ENCODE data around the gene EPGN. TPM values are rescaled to one million over a fixed set of nuclear protein-coding genes. Genes with fewer than 3 reads are reported as not detected.

Gene EPGN
- total and polyA plus RNA-seq, 7 donors, result 0.47 to 4.3 (median 1.5) TPM; not detected in 4

DNA sequence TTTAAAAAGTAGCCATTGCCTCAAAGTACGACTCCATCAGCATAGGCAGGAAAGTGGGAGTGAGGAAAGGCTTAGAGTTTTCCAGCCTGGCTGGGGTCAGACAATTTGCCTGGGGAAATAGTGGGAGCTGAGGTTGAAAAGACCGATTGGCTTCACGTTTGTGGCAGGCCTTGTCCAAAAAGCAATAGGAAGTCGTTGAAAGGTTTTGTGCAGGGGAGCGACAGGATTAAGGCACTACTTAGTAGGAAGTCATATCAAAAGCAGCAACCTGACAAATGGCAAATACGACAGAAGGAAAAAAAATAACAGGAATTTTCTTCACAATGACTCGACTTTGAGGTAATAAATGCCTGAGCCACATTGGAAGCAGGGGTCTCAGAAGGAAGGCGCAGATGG is 56.0 kb downstream of the EPGN start:
- Histone ChIP-seq H3K9me3 (no peaks in the 10 kb centered on the region), H3K4me3 (no peak overlapping the region), H3K4me1 (peaks cover 5% of the 10 kb centered on the region), H3K27me3 (ENCODE audit: insufficient read depth in 3 of 3, low read length in 2 of 3) (peaks cover 3 to 20% (median 6%) of the 10 kb centered on the region in 3 donors), H3K36me3 (ENCODE audit: insufficient read depth in 1 of 2, low read depth in 1 of 2) (no peaks in the 10 kb centered on the region), H3K27ac (no peak overlapping the region)
- TF ChIP-seq, protein P1, sequence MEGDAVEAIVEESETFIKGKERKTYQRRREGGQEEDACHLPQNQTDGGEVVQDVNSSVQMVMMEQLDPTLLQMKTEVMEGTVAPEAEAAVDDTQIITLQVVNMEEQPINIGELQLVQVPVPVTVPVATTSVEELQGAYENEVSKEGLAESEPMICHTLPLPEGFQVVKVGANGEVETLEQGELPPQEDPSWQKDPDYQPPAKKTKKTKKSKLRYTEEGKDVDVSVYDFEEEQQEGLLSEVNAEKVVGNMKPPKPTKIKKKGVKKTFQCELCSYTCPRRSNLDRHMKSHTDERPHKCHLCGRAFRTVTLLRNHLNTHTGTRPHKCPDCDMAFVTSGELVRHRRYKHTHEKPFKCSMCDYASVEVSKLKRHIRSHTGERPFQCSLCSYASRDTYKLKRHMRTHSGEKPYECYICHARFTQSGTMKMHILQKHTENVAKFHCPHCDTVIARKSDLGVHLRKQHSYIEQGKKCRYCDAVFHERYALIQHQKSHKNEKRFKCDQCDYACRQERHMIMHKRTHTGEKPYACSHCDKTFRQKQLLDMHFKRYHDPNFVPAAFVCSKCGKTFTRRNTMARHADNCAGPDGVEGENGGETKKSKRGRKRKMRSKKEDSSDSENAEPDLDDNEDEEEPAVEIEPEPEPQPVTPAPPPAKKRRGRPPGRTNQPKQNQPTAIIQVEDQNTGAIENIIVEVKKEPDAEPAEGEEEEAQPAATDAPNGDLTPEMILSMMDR (IDR thresholded peaks at IDR 0.05), result no peak
- ATAC-seq (no peak), DNase-seq (no peak)
- intact Hi-C loops (cut with DNase I), result no loop called here
- WGBS, 3 donors, result 39 to 46% (median 40%) methylated on average over 8 of the region's 8 CpGs

DNA sequence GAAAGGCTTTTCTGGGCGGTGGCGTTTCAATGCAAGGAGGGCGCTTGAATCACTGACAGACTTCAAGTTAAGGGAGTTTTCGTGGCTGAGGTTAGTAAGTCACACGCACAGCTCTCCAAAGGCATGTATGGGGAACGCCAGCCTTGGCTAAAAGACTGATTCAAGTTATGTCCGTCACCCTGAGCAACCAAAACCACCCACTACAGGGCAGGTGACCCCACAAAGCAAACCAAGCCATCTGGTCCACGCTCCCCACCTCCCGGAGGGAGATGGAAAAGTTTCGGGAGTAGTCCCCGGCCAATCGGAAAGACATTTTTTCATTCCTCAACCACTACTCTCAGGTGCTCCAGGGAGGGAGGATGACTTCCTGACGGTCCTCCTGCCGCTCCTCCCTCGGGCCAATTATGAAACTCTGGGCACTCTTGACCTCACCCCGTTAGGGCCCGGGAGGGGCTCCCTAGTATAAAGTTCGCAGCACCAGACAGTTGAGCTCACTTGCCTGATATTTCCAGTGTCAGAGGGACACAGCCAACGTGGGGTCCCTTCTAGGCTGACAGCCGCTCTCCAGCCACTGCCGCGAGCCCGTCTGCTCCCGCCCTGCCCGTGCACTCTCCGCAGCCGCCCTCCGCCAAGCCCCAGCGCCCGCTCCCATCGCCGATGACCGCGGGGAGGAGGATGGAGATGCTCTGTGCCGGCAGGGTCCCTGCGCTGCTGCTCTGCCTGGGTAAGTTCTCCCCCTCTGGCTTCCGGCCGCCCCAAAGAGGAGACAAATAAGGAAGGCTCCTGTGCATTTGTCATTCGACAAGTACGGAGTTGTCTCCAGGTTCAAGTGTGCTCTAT is 56.6 kb downstream of the EPGN start, which contains the start of gene EREG:
EREG (plus strand) TSS at position 494 of the 840 bp plus-strand sequence; CDS start at position 658, 164 bp downstream.
- ATAC-seq (peak in 1 of 4 donors; percentile 41), DNase-seq (peak in 1 of 2 donors; percentile 14)
- Histone ChIP-seq H3K27ac (no peak within 1 kb of the TSS), H3K27me3 (ENCODE audit: insufficient read depth in 3 of 3, low read length in 2 of 3) (peaks cover 3 to 20% (median 6%) of the 10 kb centered on the region in 3 donors), H3K9me3 (no peaks in the 10 kb centered on the region), H3K4me3 (peak within 1 kb of the TSS; percentile 48), H3K4me1 (peaks cover 5% of the 10 kb centered on the region), H3K36me3 (ENCODE audit: insufficient read depth in 1 of 2, low read depth in 1 of 2) (no peaks in the 10 kb centered on the region)
- WGBS, 3 donors, result 7 to 9% (median 7%) methylated on average over 40 of the region's 40 CpGs
- intact Hi-C loops (cut with DNase I), result no loop called here
- TF ChIP-seq, protein P1 (IDR thresholded peaks at IDR 0.05), result no peak

DNA sequence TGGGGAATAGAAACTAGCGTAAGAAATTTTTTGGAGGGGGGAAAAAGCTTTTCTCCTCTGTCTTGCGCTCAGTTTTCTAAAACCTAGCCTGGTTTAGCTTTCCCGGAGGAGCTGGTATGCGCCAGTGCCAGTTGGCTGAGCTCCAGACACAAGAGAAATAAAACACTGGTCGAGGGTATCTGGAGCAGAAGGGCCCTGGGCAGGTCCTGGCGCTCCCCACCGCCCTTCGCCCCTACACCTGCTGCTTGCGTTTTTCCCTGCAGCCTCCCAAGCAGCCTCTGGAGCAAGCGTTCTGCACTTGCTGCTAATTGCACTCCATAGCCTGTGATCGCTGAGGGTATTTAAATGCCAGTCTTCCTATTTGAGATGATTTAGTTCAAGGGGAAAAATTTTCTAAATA is 57.5 kb downstream of the EPGN start:
- H3K27ac ChIP-seq, result no peak overlapping the region
- intact Hi-C loops (cut with DNase I), result no loop called here
- peaks cover 5% of the 10 kb centered on the region for H3K4me1 ChIP-seq
- H3K27me3 ChIP-seq (ENCODE audit: insufficient read depth in 3 of 3, low read length in 2 of 3), result peaks cover 3 to 20% (median 6%) of the 10 kb centered on the region in 3 donors
- H3K9me3 ChIP-seq, result no peaks in the 10 kb centered on the region
- TF ChIP-seq, protein P1 (IDR thresholded peaks at IDR 0.05), result no peak
- H3K36me3 ChIP-seq (ENCODE audit: insufficient read depth in 1 of 2, low read depth in 1 of 2), result no peaks in the 10 kb centered on the region
- DNase-seq, result no peak
- WGBS, 3 donors, result 7 to 13% (median 9%) methylated on average over 11 of the region's 11 CpGs
- no peak for ATAC-seq
- peak overlapping the region; percentile 48 for H3K4me3 ChIP-seq

Other genes with a start within 250 kb of the EPGN start
- gene CXCL2, start 209.3 kb upstream of the EPGN start, total RNA-seq, result 10 to 100 TPM in 2 of 4 donors, 1 to 10 TPM in 2; 5.8 to 14.2 (median 10.1) TPM
- gene CXCL2, start 209.3 kb upstream of the EPGN start, polyA plus RNA-seq, result 10 to 100 TPM in 1 of 3 donors, 1 to 10 TPM in 2; 6.1 to 10.5 (median 8.3) TPM
- gene MTHFD2L, start 150.4 kb upstream of the EPGN start, total RNA-seq, result 10 to 100 TPM in 2 of 4 donors, 1 to 10 TPM in 2; 6.4 to 10.4 (median 9.7) TPM
- gene MTHFD2L, start 150.4 kb upstream of the EPGN start, polyA plus RNA-seq, result 10 to 100 TPM in 1 of 3 donors, 1 to 10 TPM in 2; 4.3 to 11.6 (median 7.3) TPM
- under 1 TPM in 1 of 4 donors, not detected in 3; 0.20 TPM for gene EREG, start 56.7 kb downstream of the EPGN start, total RNA-seq
- under 1 TPM in 1 of 3 donors, not detected in 2; 0.03 TPM for gene EREG, start 56.7 kb downstream of the EPGN start, polyA plus RNA-seq
- 1 to 10 TPM in 2 of 4 donors, under 1 TPM in 1, not detected in 1; 0.25 to 1.3 (median 1.2) TPM for gene AREG, start 136.7 kb downstream of the EPGN start, total RNA-seq
- gene AREG, start 136.7 kb downstream of the EPGN start, polyA plus RNA-seq, result 1 to 10 TPM in 1 of 3 donors, under 1 TPM in 2; 0.29 to 1.2 (median 0.31) TPM